ENCODE results near the gene GALNT9. TPM values are rescaled to one million over a fixed set of nuclear protein-coding genes. Genes with fewer than 3 reads are reported as not detected.

Gene GALNT9
- total RNA-seq, 4 donors from 2014 or later = 0.17 to 0.58 (median 0.46) TPM

DNA sequence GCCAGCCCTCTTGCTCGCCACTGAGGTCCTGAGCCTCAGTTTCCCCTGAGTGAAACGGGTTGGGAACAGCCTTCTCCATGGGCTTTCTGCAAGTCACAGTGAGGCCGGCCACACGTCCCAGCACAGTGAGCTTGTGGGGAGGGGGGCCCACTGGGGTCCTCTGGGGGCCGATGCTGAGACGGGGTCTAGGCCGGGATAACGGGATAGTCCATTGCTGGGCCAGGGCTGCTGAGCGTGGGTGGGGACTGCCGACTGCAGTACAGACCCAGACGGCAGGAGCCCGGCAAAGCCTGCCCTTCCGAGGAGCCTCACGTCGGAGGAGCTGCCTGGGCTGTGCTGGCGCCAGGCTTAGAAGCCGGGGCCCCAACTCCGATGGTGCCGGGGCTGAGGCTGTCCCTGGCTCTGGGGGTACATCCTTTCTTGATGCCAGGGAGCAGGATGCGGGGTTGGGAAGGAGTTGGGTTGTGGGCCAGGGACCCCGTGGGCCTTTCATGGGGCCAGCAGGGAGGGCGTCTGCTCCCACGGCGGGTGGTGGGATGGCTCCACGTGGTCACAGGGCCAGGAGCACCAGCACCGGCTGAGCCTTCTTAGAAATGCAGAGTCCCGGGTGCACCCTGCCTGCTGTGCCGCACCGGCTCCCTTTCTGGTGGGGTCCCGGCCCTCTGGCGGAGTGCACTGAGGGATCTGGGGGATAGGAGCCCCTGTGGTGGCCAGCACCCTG, 160.9 kb downstream of the GALNT9 start:
- H3K27ac ChIP-seq (replicated peaks in 1 of 4) = no peak overlapping the region
- no peak overlapping the region for H3K4me3 ChIP-seq
- no peaks in the 10 kb centered on the region for H3K36me3 ChIP-seq
- DNase-seq (ENCODE audit: extremely low spot score) = no peak
- H3K9me3 ChIP-seq = no peaks in the 10 kb centered on the region
- peaks cover 0 to 8% (median 5%) of the 10 kb centered on the region in 4 donors for H3K4me1 ChIP-seq
- TF ChIP-seq EP300 (IDR thresholded peaks at IDR 0.05) (no peak), POLR2A (IDR thresholded peaks at IDR 0.05; ENCODE audit: low read depth) (no peak), POLR2AphosphoS5 (IDR thresholded peaks at IDR 0.05) (no peak)
- TF ChIP-seq, protein P1, sequence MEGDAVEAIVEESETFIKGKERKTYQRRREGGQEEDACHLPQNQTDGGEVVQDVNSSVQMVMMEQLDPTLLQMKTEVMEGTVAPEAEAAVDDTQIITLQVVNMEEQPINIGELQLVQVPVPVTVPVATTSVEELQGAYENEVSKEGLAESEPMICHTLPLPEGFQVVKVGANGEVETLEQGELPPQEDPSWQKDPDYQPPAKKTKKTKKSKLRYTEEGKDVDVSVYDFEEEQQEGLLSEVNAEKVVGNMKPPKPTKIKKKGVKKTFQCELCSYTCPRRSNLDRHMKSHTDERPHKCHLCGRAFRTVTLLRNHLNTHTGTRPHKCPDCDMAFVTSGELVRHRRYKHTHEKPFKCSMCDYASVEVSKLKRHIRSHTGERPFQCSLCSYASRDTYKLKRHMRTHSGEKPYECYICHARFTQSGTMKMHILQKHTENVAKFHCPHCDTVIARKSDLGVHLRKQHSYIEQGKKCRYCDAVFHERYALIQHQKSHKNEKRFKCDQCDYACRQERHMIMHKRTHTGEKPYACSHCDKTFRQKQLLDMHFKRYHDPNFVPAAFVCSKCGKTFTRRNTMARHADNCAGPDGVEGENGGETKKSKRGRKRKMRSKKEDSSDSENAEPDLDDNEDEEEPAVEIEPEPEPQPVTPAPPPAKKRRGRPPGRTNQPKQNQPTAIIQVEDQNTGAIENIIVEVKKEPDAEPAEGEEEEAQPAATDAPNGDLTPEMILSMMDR (IDR thresholded peaks at IDR 0.05) = no peak
- H3K27me3 ChIP-seq = peaks cover 0 to 90% (median 12%) of the 10 kb centered on the region in 4 donors
- intact Hi-C loops (cut with DNase I) = no loop called here
- 79% methylated on average over 13 of the region's 31 CpGs for WGBS

DNA sequence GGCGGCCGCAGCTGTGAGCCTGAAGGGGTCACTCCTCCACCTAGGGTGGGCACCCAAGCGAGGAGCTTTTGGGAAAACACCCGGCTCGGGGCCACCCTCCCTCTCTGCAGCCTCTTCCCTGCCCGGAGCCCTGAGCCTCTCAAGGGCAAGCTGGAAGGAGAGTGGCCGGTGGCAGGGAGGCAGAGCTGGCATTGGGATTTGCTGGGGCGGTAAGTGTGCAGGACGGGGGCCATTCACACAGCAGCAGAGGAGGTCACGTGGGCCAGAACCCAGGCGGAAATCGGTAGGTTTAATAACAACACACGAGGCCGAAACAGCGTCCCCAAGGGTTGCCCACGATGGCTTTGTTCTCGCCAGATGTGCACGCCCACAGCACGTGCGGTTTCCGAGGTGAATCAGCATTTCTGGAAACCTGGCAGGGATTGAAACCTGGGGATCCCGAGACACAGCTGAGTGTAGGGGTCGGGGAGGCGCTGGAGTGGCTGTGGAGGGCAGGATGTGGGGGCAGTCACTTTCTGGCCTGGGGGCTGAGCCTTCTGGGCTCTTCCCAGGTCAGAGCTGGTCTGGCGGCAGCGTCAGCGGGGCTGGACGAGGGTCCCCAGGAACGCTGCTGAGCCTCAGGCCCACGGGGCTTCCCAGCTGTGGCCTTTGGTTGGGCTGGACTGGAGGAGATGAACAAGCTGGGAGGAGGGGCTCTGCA, 161.6 kb downstream of the GALNT9 start:
- Histone ChIP-seq H3K4me1 (peaks cover 0 to 15% (median 12%) of the 10 kb centered on the region in 4 donors), H3K27me3 (peaks cover 0 to 90% (median 12%) of the 10 kb centered on the region in 4 donors), H3K36me3 (no peaks in the 10 kb centered on the region), H3K9me3 (no peaks in the 10 kb centered on the region), H3K27ac (replicated peaks in 1 of 4) (no peak overlapping the region), H3K4me3 (no peak overlapping the region)
- intact Hi-C loops (cut with DNase I) = no loop called here
- TF ChIP-seq, protein P1 (IDR thresholded peaks at IDR 0.05) = no peak
- TF ChIP-seq POLR2A (IDR thresholded peaks at IDR 0.05; ENCODE audit: low read depth) (no peak), EP300 (IDR thresholded peaks at IDR 0.05) (no peak)
- DNase-seq (ENCODE audit: extremely low spot score) = no peak
- 86% methylated on average over 25 of the region's 30 CpGs for WGBS

DNA sequence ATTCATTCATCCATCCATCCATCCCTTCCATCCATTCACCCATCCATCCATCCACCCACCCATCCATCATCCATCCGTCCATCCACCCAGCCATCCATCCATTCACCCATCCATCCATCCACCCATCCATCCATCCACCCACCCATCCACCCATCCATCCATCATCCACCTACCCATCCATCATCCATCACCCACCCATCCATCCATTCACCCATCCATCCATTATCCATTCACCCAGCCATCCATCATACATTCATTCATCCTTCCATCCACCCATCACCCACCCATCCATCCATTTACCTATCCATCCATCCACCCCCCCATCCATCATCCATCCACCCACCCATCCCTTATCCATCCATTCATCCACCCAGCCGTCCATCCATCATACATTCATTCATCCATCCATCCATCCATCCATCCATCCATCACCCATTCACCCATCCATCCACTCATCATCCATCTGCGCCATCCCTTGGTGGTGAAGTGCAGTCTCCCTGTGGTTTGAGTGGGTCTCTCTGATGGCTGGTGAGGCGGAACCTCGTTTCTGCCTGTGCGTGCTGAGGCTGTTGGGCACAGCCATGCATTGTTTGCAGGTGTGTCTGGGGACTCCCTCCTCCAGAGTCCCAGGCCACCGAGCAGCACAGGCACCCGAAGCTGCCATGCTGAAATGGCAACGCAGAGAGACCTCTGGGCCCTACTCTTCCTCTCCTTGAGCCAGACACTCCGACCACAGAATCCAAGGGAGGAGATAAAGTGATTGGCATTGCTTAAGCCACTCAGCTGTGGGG, 162.4 kb downstream of the GALNT9 start:
- peaks cover 0 to 22% (median 19%) of the 10 kb centered on the region in 4 donors for H3K4me1 ChIP-seq
- WGBS = 91% methylated on average over 10 of the region's 10 CpGs
- DNase-seq (ENCODE audit: extremely low spot score) = no peak
- H3K27ac ChIP-seq (replicated peaks in 1 of 4) = no peak overlapping the region
- no peaks in the 10 kb centered on the region for H3K9me3 ChIP-seq
- no peak overlapping the region for H3K4me3 ChIP-seq
- no peak for TF ChIP-seq POLR2AphosphoS5 (IDR thresholded peaks at IDR 0.05)
- H3K27me3 ChIP-seq = peaks cover 0 to 90% (median 9%) of the 10 kb centered on the region in 4 donors
- H3K36me3 ChIP-seq = no peaks in the 10 kb centered on the region
- intact Hi-C loops (cut with DNase I) = no loop called here

DNA sequence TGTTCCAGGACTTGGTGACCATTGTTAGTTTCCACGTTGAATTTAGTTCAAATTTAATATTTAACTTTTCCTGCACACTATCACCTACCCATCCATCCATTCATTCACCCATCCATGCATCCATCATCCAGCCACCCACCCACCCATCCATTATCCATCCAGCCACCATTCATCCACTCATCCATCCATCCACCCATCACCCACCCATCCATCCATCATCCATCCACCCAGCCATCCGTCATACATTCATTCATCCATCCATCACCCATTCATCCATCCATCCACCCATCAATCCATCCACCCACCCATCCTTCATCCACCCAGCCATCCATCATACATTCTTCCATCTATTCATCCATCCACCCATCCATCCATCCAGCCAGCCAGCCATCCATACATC, 163.3 kb downstream of the GALNT9 start:
- TF ChIP-seq EP300 (IDR thresholded peaks at IDR 0.05) (no peak), POLR2AphosphoS5 (IDR thresholded peaks at IDR 0.05) (no peak), POLR2A (IDR thresholded peaks at IDR 0.05; ENCODE audit: low read depth) (no peak)
- TF ChIP-seq, protein P1 (IDR thresholded peaks at IDR 0.05) = no peak
- no peak for DNase-seq (ENCODE audit: extremely low spot score)
- Histone ChIP-seq H3K4me3 (no peak overlapping the region), H3K36me3 (no peaks in the 10 kb centered on the region), H3K27me3 (peaks cover 0 to 85% (median 7%) of the 10 kb centered on the region in 4 donors), H3K4me1 (peaks cover 0 to 23% (median 20%) of the 10 kb centered on the region in 4 donors), H3K9me3 (no peaks in the 10 kb centered on the region), H3K27ac (replicated peaks in 1 of 4) (no peak overlapping the region)
- intact Hi-C loops (cut with DNase I) = no loop called here
- WGBS = 96% methylated on average over 2 of the region's 2 CpGs

DNA sequence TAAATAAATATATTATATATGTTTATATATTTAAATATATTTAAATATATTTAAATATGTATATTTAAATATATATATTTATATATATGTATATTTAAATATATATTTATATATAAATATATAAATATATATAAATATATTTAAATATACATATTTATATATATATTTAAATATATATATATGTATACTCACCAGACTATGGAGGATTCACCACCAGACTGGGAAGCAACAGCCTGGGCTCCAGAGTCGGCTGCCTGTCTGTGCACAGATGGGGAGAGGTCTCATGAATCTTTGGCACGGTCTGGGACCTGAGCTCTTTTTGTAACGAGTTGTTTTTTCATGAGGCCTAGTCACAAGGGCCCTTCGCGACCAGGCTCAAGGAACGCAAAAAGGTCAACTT, 163.8 kb downstream of the GALNT9 start:
- WGBS = 96% methylated on average over 6 of the region's 6 CpGs
- Histone ChIP-seq H3K27ac (replicated peaks in 1 of 4) (no peak overlapping the region), H3K9me3 (no peaks in the 10 kb centered on the region), H3K36me3 (no peaks in the 10 kb centered on the region), H3K4me3 (no peak overlapping the region), H3K27me3 (peaks cover 0 to 85% (median 7%) of the 10 kb centered on the region in 4 donors), H3K4me1 (peaks cover 0 to 23% (median 20%) of the 10 kb centered on the region in 4 donors)
- TF ChIP-seq POLR2AphosphoS5 (IDR thresholded peaks at IDR 0.05) (no peak), EP300 (IDR thresholded peaks at IDR 0.05) (no peak), POLR2A (IDR thresholded peaks at IDR 0.05; ENCODE audit: low read depth) (no peak)
- TF ChIP-seq, protein P1 (IDR thresholded peaks at IDR 0.05) = no peak
- intact Hi-C loops (cut with DNase I) = no loop called here
- DNase-seq (ENCODE audit: extremely low spot score) = no peak
